Left lung (tissue), 10 donors: ENCODE data around the gene COX6B2. TPM values are rescaled to one million over a fixed set of nuclear protein-coding genes. Genes with fewer than 3 reads are reported as not detected.

Experiments used
- ATAC-seq: fragments of 200-7000 bp; cut with Tn5 transposase; one replicate; pipeline ENCODE4 v1.9.1; 2020; ENCODE audit warnings: moderate library complexity
- DNase-seq, 4 donors: peaks; one replicate each; pipeline ENCODE4 v3.0.0-alpha.2; 2013 to 2020
- H3K27ac ChIP-seq, 2 donors: fragments of 200-600 bp; sonication (generic) in 1 of 2; one replicate each; pipeline versions ENCODE4 v1.5.0 to v1.8.0; 2020 to 2021
- H3K27me3 ChIP-seq, 2 donors: fragments of 200-600 bp; sonication (generic) in 1 of 2; one replicate each; pipeline versions ENCODE4 v1.5.0 to v1.8.0; 2020 to 2021
- H3K36me3 ChIP-seq, 2 donors: fragments of 200-600 bp; sonication (generic) in 1 of 2; one replicate each; pipeline versions ENCODE4 v1.5.0 to v1.8.0; 2020 to 2021
- H3K4me1 ChIP-seq, 2 donors: fragments of 200-600 bp; one replicate each; pipeline ENCODE4 v1.8.0; 2021
- H3K4me3 ChIP-seq, 2 donors: fragments of 200-600 bp; sonication (generic) in 1 of 2; one replicate each; pipeline versions ENCODE4 v1.5.0 to v1.8.0; 2020 to 2021; ENCODE audit warnings: mild to moderate bottlenecking in 1 of 2
- H3K9me3 ChIP-seq, 2 donors: fragments of 200-600 bp; sonication (generic) in 1 of 2; one replicate each; pipeline versions ENCODE4 v1.5.0 to v1.8.0; 2020 to 2021
- CTCF ChIP-seq, 2 donors: fragments of 200-600 bp; sonication (generic) in 1 of 2; IDR thresholded peaks; one replicate each; pipeline versions ENCODE4 v1.5.0 to v1.8.0; 2021; ENCODE audit warnings: antibody characterized with exemption in 2 of 2
- intact Hi-C, 2 donors: fragments of 100-400 bp; cut with DNase I; formaldehyde crosslinking; loops; one replicate each; pipeline versions ENCODE4 v1.11.2 to v1.14.2; 2022
- polyA plus RNA-seq, 6 donors: library from polyadenylated mRNA; unstranded; fragments of 120-200 nt; gene quantifications; one replicate each; pipeline ENCODE4 v1.2.1, GENCODE V29; 2013; ENCODE audit not compliant: insufficient read length in 6 of 6
- total RNA-seq, 2 donors: library from RNA; stranded (reverse); fragmentation: NEBNext Ultra II Directional; extraction: Animal tissue kit (Norgen Biotek cat#: 25700); gene quantifications; one replicate each; pipeline ENCODE4 v1.2.1, GENCODE V29; 2021
- donor health status: DM: no; HTN: yes; CAD: no.
- donor health status: DM: no; HTN: no; CAD: no.

The COX6B2 gene
- total and polyA plus RNA-seq, 8 donors = 0.20 to 0.75 (median 0.50) TPM; not detected in 1

- peaks cover 4 to 18% of the 10 kb centered on the region in 2 donors for H3K4me1 ChIP-seq
These were observed 10.1 kb downstream of the COX6B2 start for GRCh38 chr19:55344444-55344843.

GRCh38 chr19:55341595-55342531, 12.7 kb downstream of the COX6B2 start:
- no peak for ATAC-seq
- no peak for TF ChIP-seq CTCF (IDR thresholded peaks at IDR 0.05)
- Histone ChIP-seq H3K27ac (no peak overlapping the region), H3K36me3 (peaks cover 0 to 40% of the 10 kb centered on the region in 2 donors), H3K9me3 (no peaks in the 10 kb centered on the region), H3K4me1 (peaks cover 8 to 24% of the 10 kb centered on the region in 2 donors), H3K27me3 (no peaks in the 10 kb centered on the region), H3K4me3 (no peak overlapping the region)
- no peak for DNase-seq
- intact Hi-C loops = no loop called here

More at GRCh38 chr19:55344444-55344843, 10.1 kb downstream of the COX6B2 start:
- intact Hi-C loops = no loop called here
- Histone ChIP-seq H3K4me3 (no peak overlapping the region), H3K9me3 (no peaks in the 10 kb centered on the region), H3K27me3 (no peaks in the 10 kb centered on the region), H3K36me3 (peaks cover 0 to 49% of the 10 kb centered on the region in 2 donors), H3K27ac (no peak overlapping the region)
- ATAC-seq = no peak
- DNase-seq = no peak
- TF ChIP-seq CTCF (IDR thresholded peaks at IDR 0.05) = no peak

- H3K27me3 ChIP-seq = peaks cover 0 to 3% of the 10 kb centered on the region in 2 donors
- H3K4me1 ChIP-seq = peaks cover 8 to 24% of the 10 kb centered on the region in 2 donors
- no peak for TF ChIP-seq CTCF (IDR thresholded peaks at IDR 0.05)
- H3K27ac ChIP-seq = no peak overlapping the region
- peak; percentile 26 to 90 (median 86) for DNase-seq
- intact Hi-C loops = no loop called here
- no peaks in the 10 kb centered on the region for H3K9me3 ChIP-seq
- ATAC-seq = peak; percentile 26
- H3K4me3 ChIP-seq = peak overlapping the region; percentile 46 to 63
- peaks cover 0 to 34% of the 10 kb centered on the region in 2 donors for H3K36me3 ChIP-seq
These were observed 13.3 kb downstream of the COX6B2 start for GRCh38 chr19:55341171-55341588.

GRCh38 chr19:55340784-55341147, 13.8 kb downstream of the COX6B2 start:
- H3K9me3 ChIP-seq = no peaks in the 10 kb centered on the region
- H3K27ac ChIP-seq = no peak overlapping the region
- intact Hi-C loops = no loop called here
- peak overlapping the region; percentile 46 to 63 for H3K4me3 ChIP-seq
- no peak for ATAC-seq
- H3K27me3 ChIP-seq = peaks cover 0 to 7% of the 10 kb centered on the region in 2 donors
- peaks cover 0 to 31% of the 10 kb centered on the region in 2 donors for H3K36me3 ChIP-seq
- DNase-seq = peak in 1 of 4 donors; percentile 53
- H3K4me1 ChIP-seq = peaks cover 8 to 24% of the 10 kb centered on the region in 2 donors
- TF ChIP-seq CTCF (IDR thresholded peaks at IDR 0.05) = no peak
